ENCODE data around the gene TSTD1.
A peak's percentile ranks its signal among the peaks of the same experiment; 100 is the strongest.

TSTD1 gene

GRCh38 chr1:161038523-161039153 is at the start of gene TSTD1:
Gene TSTD1 (minus strand): TSS chr1:161038964. CDS start chr1:161038889, 75 bp downstream.
- DNase-seq (ENCODE audit: low read depth) = peak; percentile 68

- DNase-seq (ENCODE audit: low read depth) = no peak
These were observed 47.7 kb upstream of the TSTD1 start for GRCh38 chr1:161086457-161086856.

GRCh38 chr1:161085165-161085564 is 46.4 kb upstream of the TSTD1 start:
- DNase-seq (ENCODE audit: low read depth) = no peak

GRCh38 chr1:161084597-161084988 is 45.8 kb upstream of the TSTD1 start:
- no peak for DNase-seq (ENCODE audit: low read depth)

GRCh38 chr1:161083748-161084596 is 45.2 kb upstream of the TSTD1 start:
- no peak for DNase-seq (ENCODE audit: low read depth)

GRCh38 chr1:161082996-161083747 is 44.4 kb upstream of the TSTD1 start:
- no peak for DNase-seq (ENCODE audit: low read depth)

GRCh38 chr1:161082483-161082882 is 43.7 kb upstream of the TSTD1 start:
- no peak for DNase-seq (ENCODE audit: low read depth)

- no peak for DNase-seq (ENCODE audit: low read depth)
These were observed 42.8 kb upstream of the TSTD1 start for GRCh38 chr1:161081519-161081918.

GRCh38 chr1:161080441-161081405 is 42.0 kb upstream of the TSTD1 start:
- DNase-seq (ENCODE audit: low read depth) = no peak

- no peak for DNase-seq (ENCODE audit: low read depth)
These were observed 40.8 kb upstream of the TSTD1 start for GRCh38 chr1:161079436-161080110.

GRCh38 chr1:161077426-161077825 is 38.7 kb upstream of the TSTD1 start:
- no peak for DNase-seq (ENCODE audit: low read depth)

- DNase-seq (ENCODE audit: low read depth) = no peak
These were observed 37.6 kb upstream of the TSTD1 start for GRCh38 chr1:161076410-161076809.

GRCh38 chr1:161074676-161075368 is 36.1 kb upstream of the TSTD1 start:
- DNase-seq (ENCODE audit: low read depth) = no peak

GRCh38 chr1:161073474-161074121 is 34.8 kb upstream of the TSTD1 start:
- DNase-seq (ENCODE audit: low read depth) = no peak

GRCh38 chr1:161072751-161073449 is 34.1 kb upstream of the TSTD1 start:
- no peak for DNase-seq (ENCODE audit: low read depth)

- DNase-seq (ENCODE audit: low read depth) = no peak
These were observed 33.2 kb upstream of the TSTD1 start for GRCh38 chr1:161071886-161072371.

GRCh38 chr1:161070761-161071160 is 32.0 kb upstream of the TSTD1 start:
- DNase-seq (ENCODE audit: low read depth) = no peak

- DNase-seq (ENCODE audit: low read depth) = peak; percentile 49
These were observed 31.0 kb upstream of the TSTD1 start, which contains the start of gene ARHGAP30 for GRCh38 chr1:161069731-161070270. Gene ARHGAP30 (minus strand): TSS chr1:161069891. CDS start chr1:161069624, 267 bp downstream.

GRCh38 chr1:161069241-161069640 is 30.5 kb upstream of the TSTD1 start:
- no peak for DNase-seq (ENCODE audit: low read depth)
